GM23338 (cell line): ENCODE results near the gene ATXN7L2. TPM values are rescaled to one million over a fixed set of nuclear protein-coding genes. Genes with fewer than 3 reads are reported as not detected.

Experiments
- ATAC-seq: fragments of 200-7000 bp; cut with Tn5 transposase; 3 replicates; pipeline ENCODE4 v1.9.1; 2020
- DNase-seq: peaks from one replicate; pipeline ENCODE4 v3.0.0-alpha.2; 2015; ENCODE audit warnings: low spot score
- H2AFZ ChIP-seq: fragments of 200-600 bp; sonication (generic); 2 replicates; pipeline ENCODE4 v1.8.0; 2016; ENCODE audit warnings: antibody characterized with exemption, mild to moderate bottlenecking, moderate library complexity
- H3F3A ChIP-seq: fragments of 200-600 bp; sonication (generic); replicated peaks from 2 replicates; pipeline ENCODE4 v1.8.0; 2017; ENCODE audit warnings: antibody characterized with exemption, mixed run types, low read depth
- H3K27ac ChIP-seq: fragments of 200-600 bp; sonication (generic); 2 replicates; pipeline ENCODE4 v1.6.1; 2016; ENCODE audit warnings: low read depth
- H3K27me3 ChIP-seq: fragments of 200-600 bp; sonication (generic); 2 replicates; pipeline ENCODE4 v1.8.0; 2016; ENCODE audit warnings: mild to moderate bottlenecking, mixed run types, moderate library complexity; ENCODE audit not compliant: insufficient read depth
- H3K36me3 ChIP-seq: fragments of 200-600 bp; sonication (generic); 2 replicates; pipeline ENCODE4 v1.8.0; 2016; ENCODE audit warnings: mild to moderate bottlenecking; ENCODE audit not compliant: insufficient read depth
- H3K4me1 ChIP-seq: fragments of 200-600 bp; sonication (generic); 2 replicates; pipeline ENCODE4 v1.8.0; 2016; ENCODE audit warnings: mild to moderate bottlenecking, moderate library complexity; ENCODE audit not compliant: insufficient read depth
- H3K4me2 ChIP-seq: fragments of 200-600 bp; sonication (generic); 2 replicates; pipeline ENCODE4 v1.7.1; 2017; ENCODE audit warnings: mixed run types
- H3K4me3 ChIP-seq: fragments of 200-600 bp; sonication (generic); 2 replicates; pipeline ENCODE4 v1.6.1; 2016; ENCODE audit warnings: mixed run types
- H3K79me2 ChIP-seq: fragments of 200-600 bp; sonication (generic); replicated peaks from 2 replicates; pipeline ENCODE4 v1.8.0; 2017; ENCODE audit warnings: mild to moderate bottlenecking; ENCODE audit not compliant: insufficient read depth
- H3K9me2 ChIP-seq: fragments of 200-600 bp; sonication (generic); 2 replicates; pipeline ENCODE4 v1.8.0; 2017; ENCODE audit not compliant: insufficient read depth
- H4K20me1 ChIP-seq: fragments of 200-600 bp; sonication (generic); replicated peaks from 2 replicates; pipeline ENCODE4 v1.8.0; 2017; ENCODE audit warnings: mild to moderate bottlenecking; ENCODE audit not compliant: insufficient read depth
- H3K27ac Mint-ChIP-seq: 2 replicates; pipeline ENCODE4 v1.8.0; 2020; ENCODE audit warnings: inconsistent platforms, mild to moderate bottlenecking, moderate library complexity, mixed read lengths
- H3K27me3 Mint-ChIP-seq: 3 replicates; pipeline ENCODE4 v1.8.0; 2022; ENCODE audit warnings: low read depth, mild to moderate bottlenecking, moderate library complexity, mixed read lengths, inconsistent platforms; ENCODE audit not compliant: insufficient read depth, poor library complexity
- H3K36me3 Mint-ChIP-seq: 3 replicates; pipeline ENCODE4 v1.8.0; 2021; ENCODE audit warnings: low read depth, mild to moderate bottlenecking, inconsistent platforms, moderate library complexity, mixed read lengths
- H3K4me1 Mint-ChIP-seq: 3 replicates; pipeline ENCODE4 v1.8.0; 2020; ENCODE audit warnings: mild to moderate bottlenecking, inconsistent platforms, mixed read lengths
- H3K4me3 Mint-ChIP-seq: 3 replicates; pipeline ENCODE4 v1.8.0; 2021; ENCODE audit warnings: moderate library complexity, mild to moderate bottlenecking, inconsistent platforms, mixed read lengths
- H3K9me3 Mint-ChIP-seq: 3 replicates; pipeline ENCODE4 v1.8.0; 2020; ENCODE audit warnings: moderate library complexity, mild to moderate bottlenecking, inconsistent platforms, mixed read lengths
- CREB1 ChIP-seq: fragments of 250-450 bp; sonication (Bioruptor Pico); IDR thresholded peaks from 2 replicates; pipeline ENCODE4 v1.5.0; 2020; ENCODE audit warnings: low read depth, mild to moderate bottlenecking, moderate library complexity
- EZH2 ChIP-seq: fragments of 200-600 bp; sonication (generic); IDR thresholded peaks from one replicate; pipeline ENCODE4 v1.8.0; 2017; ENCODE audit warnings: antibody characterized with exemption, mild to moderate bottlenecking, low read depth; ENCODE audit not compliant: unreplicated experiment
- EZH2phosphoT487 ChIP-seq: fragments of 200-600 bp; sonication (generic); IDR thresholded peaks from one replicate; pipeline ENCODE4 v1.8.1; 2018; ENCODE audit warnings: antibody characterized with exemption; ENCODE audit not compliant: unreplicated experiment
- JUNB ChIP-seq: IDR thresholded peaks from one replicate; pipeline ENCODE4 v1.6.1; 2016; ENCODE audit warnings: antibody characterized with exemption; ENCODE audit not compliant: unreplicated experiment
- NANOG ChIP-seq: IDR thresholded peaks from 2 replicates; pipeline ENCODE4 v1.6.1; 2016; ENCODE audit warnings: antibody characterized with exemption, borderline replicate concordance
- POLR2AphosphoS5 ChIP-seq: IDR thresholded peaks from 2 replicates; pipeline ENCODE4 v1.6.1; 2016; ENCODE audit warnings: antibody characterized with exemption, low read depth
- STAT1 ChIP-seq: IDR thresholded peaks from one replicate; pipeline ENCODE4 v1.6.1; 2016; ENCODE audit warnings: antibody characterized with exemption; ENCODE audit not compliant: unreplicated experiment
- ZNF114 ChIP-seq: fragments of 250-450 bp; sonication (Bioruptor Pico); IDR thresholded peaks from 2 replicates; pipeline ENCODE4 v1.5.0; 2020; ENCODE audit warnings: mild to moderate bottlenecking, moderate library complexity
- ZNF331 ChIP-seq: fragments of 250-450 bp; sonication (Bioruptor Pico); IDR thresholded peaks from 2 replicates; pipeline ENCODE4 v1.5.0; 2020; ENCODE audit warnings: low read depth, mild to moderate bottlenecking, moderate library complexity
- polyA plus RNA-seq: library from polyadenylated mRNA; unstranded; fragments of >200 nt; fragmentation: Nextera tagmentation; extraction: Ambion mirVana; gene quantifications from 2 replicates; pipeline ENCODE4 v1.2.1, GENCODE V29; 2016
- total RNA-seq: library from RNA; depleted of rRNA; stranded (reverse); fragments of >200 nt; shearing (Covaris generic); gene quantifications from 2 replicates; pipeline ENCODE4 v1.2.3, GENCODE V29; 2014
- TF ChIP-seq, protein P1 (sequence below): fragments of 250-450 bp; sonication (Bioruptor Pico); IDR thresholded peaks from 2 replicates; pipeline ENCODE4 v1.5.0; 2020; ENCODE audit warnings: mild to moderate bottlenecking, moderate library complexity
- TF ChIP-seq, protein P2 (sequence below), 2 experiments: fragments of 200-600 bp in 1 of 2; sonication (generic) in 1 of 2; conservative IDR thresholded peaks; 2 replicates each; pipeline versions ENCODE4 v1.5.1 to v1.6.1; 2016 to 2017; ENCODE audit warnings: antibody characterized with exemption in 2 of 2, low read depth in 2 of 2, mild to moderate bottlenecking in 2 of 2, moderate library complexity in 1 of 2
- TF ChIP-seq, protein P3 (sequence below): IDR thresholded peaks from one replicate; pipeline ENCODE4 v1.6.1; 2018; ENCODE audit warnings: antibody characterized with exemption; ENCODE audit not compliant: unreplicated experiment
- TF ChIP-seq, protein P4 (sequence below): IDR thresholded peaks from 2 replicates; pipeline ENCODE4 v1.6.1; 2016; ENCODE audit warnings: antibody characterized with exemption

The ATXN7L2 gene
- total and polyA plus RNA-seq, 2 experiments from 2014 or later: 8.0 to 9.9 TPM

DNA sequence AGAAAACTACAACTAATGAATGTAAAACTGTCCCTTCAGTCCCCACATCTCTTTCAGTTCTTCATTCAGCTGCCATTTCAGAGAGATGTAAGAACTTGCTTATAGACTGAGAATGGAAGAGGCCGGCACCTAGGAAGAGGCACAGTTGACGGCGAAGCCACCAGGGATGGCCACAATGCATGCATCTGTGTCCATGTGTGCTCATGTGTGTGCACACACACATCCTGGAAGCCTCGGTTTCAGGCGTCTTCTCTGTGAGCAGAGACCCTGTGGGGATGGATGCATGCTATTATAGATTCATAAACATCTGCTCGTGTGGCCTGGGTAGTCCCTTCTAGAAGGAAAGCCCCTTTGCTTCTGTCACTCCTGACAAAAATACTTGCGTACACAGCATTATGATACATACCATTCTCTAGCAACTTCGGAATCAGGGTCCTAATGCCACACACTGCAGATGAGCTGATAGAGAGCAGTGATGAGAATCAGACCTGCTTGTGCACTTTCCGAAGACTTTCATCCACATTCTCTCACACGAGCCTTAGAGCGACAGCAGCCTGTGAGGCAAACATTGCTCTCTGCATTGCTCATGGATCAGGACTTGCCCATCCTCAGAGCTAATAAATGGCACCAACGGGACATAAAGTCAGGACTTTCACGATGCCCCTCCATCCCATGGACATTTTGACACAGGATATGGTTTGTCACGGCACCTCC lies 43.5 kb downstream of the ATXN7L2 start:
- no peaks in the 10 kb centered on the region for H4K20me1 ChIP-seq
- H2AFZ ChIP-seq: no peak overlapping the region
- no peaks in the 10 kb centered on the region for H3K9me2 ChIP-seq
- Mint-ChIP-seq H3K9me3 (no peaks in the 10 kb centered on the region; the same call in 2 of the 3 replicates), H3K27ac (no peak overlapping the region), H3K27me3 (peaks cover 11% of the 10 kb centered on the region), H3K36me3 (no peaks in the 10 kb centered on the region), H3K4me1 (peaks cover 7% of the 10 kb centered on the region; the same call in 1 of the 3 replicates), H3K4me3 (no peak overlapping the region)
- TF ChIP-seq ZNF331 (CRISPR knock-in tag) (no peak), JUNB (no peak), CREB1 (no peak), EZH2 (no peak), NANOG (no peak), STAT1 (no peak), POLR2AphosphoS5 (no peak), EZH2phosphoT487 (no peak), ZNF114 (CRISPR knock-in tag) (no peak)
- TF ChIP-seq, protein P1, sequence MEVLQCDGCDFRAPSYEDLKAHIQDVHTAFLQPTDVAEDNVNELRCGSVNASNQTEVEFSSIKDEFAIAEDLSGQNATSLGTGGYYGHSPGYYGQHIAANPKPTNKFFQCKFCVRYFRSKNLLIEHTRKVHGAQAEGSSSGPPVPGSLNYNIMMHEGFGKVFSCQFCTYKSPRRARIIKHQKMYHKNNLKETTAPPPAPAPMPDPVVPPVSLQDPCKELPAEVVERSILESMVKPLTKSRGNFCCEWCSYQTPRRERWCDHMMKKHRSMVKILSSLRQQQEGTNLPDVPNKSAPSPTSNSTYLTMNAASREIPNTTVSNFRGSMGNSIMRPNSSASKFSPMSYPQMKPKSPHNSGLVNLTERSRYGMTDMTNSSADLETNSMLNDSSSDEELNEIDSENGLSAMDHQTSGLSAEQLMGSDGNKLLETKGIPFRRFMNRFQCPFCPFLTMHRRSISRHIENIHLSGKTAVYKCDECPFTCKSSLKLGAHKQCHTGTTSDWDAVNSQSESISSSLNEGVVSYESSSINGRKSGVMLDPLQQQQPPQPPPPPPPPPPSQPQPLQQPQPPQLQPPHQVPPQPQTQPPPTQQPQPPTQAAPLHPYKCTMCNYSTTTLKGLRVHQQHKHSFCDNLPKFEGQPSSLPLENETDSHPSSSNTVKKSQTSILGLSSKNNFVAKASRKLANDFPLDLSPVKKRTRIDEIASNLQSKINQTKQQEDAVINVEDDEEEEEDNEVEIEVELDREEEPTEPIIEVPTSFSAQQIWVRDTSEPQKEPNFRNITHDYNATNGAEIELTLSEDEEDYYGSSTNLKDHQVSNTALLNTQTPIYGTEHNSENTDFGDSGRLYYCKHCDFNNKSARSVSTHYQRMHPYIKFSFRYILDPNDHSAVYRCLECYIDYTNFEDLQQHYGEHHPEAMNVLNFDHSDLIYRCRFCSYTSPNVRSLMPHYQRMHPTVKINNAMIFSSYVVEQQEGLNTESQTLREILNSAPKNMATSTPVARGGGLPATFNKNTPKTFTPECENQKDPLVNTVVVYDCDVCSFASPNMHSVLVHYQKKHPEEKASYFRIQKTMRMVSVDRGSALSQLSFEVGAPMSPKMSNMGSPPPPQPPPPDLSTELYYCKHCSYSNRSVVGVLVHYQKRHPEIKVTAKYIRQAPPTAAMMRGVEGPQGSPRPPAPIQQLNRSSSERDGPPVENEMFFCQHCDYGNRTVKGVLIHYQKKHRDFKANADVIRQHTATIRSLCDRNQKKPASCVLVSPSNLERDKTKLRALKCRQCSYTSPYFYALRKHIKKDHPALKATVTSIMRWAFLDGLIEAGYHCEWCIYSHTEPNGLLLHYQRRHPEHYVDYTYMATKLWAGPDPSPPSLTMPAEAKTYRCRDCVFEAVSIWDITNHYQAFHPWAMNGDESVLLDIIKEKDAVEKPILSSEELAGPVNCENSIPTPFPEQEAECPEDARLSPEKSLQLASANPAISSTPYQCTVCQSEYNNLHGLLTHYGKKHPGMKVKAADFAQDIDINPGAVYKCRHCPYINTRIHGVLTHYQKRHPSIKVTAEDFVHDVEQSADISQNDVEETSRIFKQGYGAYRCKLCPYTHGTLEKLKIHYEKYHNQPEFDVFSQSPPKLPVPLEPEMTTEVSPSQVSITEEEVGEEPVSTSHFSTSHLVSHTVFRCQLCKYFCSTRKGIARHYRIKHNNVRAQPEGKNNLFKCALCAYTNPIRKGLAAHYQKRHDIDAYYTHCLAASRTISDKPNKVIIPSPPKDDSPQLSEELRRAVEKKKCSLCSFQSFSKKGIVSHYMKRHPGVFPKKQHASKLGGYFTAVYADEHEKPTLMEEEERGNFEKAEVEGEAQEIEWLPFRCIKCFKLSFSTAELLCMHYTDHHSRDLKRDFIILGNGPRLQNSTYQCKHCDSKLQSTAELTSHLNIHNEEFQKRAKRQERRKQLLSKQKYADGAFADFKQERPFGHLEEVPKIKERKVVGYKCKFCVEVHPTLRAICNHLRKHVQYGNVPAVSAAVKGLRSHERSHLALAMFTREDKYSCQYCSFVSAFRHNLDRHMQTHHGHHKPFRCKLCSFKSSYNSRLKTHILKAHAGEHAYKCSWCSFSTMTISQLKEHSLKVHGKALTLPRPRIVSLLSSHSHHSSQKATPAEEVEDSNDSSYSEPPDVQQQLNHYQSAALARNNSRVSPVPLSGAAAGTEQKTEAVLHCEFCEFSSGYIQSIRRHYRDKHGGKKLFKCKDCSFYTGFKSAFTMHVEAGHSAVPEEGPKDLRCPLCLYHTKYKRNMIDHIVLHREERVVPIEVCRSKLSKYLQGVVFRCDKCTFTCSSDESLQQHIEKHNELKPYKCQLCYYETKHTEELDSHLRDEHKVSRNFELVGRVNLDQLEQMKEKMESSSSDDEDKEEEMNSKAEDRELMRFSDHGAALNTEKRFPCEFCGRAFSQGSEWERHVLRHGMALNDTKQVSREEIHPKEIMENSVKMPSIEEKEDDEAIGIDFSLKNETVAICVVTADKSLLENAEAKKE: no peak
- TF ChIP-seq, protein P2, sequence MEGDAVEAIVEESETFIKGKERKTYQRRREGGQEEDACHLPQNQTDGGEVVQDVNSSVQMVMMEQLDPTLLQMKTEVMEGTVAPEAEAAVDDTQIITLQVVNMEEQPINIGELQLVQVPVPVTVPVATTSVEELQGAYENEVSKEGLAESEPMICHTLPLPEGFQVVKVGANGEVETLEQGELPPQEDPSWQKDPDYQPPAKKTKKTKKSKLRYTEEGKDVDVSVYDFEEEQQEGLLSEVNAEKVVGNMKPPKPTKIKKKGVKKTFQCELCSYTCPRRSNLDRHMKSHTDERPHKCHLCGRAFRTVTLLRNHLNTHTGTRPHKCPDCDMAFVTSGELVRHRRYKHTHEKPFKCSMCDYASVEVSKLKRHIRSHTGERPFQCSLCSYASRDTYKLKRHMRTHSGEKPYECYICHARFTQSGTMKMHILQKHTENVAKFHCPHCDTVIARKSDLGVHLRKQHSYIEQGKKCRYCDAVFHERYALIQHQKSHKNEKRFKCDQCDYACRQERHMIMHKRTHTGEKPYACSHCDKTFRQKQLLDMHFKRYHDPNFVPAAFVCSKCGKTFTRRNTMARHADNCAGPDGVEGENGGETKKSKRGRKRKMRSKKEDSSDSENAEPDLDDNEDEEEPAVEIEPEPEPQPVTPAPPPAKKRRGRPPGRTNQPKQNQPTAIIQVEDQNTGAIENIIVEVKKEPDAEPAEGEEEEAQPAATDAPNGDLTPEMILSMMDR (conservative IDR thresholded peaks at IDR 0.05; ENCODE audit: low read depth in 2 of 2): no peak
- TF ChIP-seq, protein P3, sequence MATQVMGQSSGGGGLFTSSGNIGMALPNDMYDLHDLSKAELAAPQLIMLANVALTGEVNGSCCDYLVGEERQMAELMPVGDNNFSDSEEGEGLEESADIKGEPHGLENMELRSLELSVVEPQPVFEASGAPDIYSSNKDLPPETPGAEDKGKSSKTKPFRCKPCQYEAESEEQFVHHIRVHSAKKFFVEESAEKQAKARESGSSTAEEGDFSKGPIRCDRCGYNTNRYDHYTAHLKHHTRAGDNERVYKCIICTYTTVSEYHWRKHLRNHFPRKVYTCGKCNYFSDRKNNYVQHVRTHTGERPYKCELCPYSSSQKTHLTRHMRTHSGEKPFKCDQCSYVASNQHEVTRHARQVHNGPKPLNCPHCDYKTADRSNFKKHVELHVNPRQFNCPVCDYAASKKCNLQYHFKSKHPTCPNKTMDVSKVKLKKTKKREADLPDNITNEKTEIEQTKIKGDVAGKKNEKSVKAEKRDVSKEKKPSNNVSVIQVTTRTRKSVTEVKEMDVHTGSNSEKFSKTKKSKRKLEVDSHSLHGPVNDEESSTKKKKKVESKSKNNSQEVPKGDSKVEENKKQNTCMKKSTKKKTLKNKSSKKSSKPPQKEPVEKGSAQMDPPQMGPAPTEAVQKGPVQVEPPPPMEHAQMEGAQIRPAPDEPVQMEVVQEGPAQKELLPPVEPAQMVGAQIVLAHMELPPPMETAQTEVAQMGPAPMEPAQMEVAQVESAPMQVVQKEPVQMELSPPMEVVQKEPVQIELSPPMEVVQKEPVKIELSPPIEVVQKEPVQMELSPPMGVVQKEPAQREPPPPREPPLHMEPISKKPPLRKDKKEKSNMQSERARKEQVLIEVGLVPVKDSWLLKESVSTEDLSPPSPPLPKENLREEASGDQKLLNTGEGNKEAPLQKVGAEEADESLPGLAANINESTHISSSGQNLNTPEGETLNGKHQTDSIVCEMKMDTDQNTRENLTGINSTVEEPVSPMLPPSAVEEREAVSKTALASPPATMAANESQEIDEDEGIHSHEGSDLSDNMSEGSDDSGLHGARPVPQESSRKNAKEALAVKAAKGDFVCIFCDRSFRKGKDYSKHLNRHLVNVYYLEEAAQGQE: no peak
- TF ChIP-seq, protein P4, sequence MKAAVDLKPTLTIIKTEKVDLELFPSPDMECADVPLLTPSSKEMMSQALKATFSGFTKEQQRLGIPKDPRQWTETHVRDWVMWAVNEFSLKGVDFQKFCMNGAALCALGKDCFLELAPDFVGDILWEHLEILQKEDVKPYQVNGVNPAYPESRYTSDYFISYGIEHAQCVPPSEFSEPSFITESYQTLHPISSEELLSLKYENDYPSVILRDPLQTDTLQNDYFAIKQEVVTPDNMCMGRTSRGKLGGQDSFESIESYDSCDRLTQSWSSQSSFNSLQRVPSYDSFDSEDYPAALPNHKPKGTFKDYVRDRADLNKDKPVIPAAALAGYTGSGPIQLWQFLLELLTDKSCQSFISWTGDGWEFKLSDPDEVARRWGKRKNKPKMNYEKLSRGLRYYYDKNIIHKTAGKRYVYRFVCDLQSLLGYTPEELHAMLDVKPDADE: no peak
- no peaks in the 10 kb centered on the region for H3K79me2 ChIP-seq
- no peaks in the 10 kb centered on the region for H3K4me1 ChIP-seq
- ATAC-seq: no peak
- no peak overlapping the region for H3K4me3 ChIP-seq
- no peak overlapping the region for H3K4me2 ChIP-seq
- no peaks in the 10 kb centered on the region for H3F3A ChIP-seq
- H3K27ac ChIP-seq: no peak overlapping the region
- no peaks in the 10 kb centered on the region for H3K27me3 ChIP-seq
- no peaks in the 10 kb centered on the region for H3K36me3 ChIP-seq
- no peak for DNase-seq
